SIG-M5 (cell line): ENCODE results near the gene VPS35L.
"Not testable (repeated sequence)": the region's sequence is repeated elsewhere in the genome, so short reads cannot be mapped to it uniquely, and the experiment has no call there.

ENCODE experiments used
- DNase-seq: peaks from one replicate; lab custom pipeline; 2025; lab: John Stamatoyannopoulos, UW

Gene VPS35L

DNA sequence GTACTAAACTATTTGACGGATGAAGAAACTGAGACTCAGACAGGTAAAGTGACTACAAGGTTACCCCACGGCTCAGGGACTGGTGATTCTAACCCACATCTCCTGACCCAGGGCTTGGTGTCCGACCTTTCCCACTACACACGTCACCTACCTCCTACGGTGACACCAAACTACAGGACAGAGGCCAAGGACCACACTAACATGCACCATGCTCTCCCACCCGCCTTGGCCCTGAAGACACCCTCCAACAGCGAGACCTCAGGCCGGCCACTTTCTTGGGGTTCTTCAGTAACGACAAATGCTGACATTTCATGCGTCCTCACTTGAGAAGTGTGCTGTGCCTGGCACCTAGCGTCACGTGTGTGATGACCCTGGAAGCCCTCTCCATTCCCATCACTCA, 156.1 kb downstream of the VPS35L start:
- DNase-seq: no peak

DNA sequence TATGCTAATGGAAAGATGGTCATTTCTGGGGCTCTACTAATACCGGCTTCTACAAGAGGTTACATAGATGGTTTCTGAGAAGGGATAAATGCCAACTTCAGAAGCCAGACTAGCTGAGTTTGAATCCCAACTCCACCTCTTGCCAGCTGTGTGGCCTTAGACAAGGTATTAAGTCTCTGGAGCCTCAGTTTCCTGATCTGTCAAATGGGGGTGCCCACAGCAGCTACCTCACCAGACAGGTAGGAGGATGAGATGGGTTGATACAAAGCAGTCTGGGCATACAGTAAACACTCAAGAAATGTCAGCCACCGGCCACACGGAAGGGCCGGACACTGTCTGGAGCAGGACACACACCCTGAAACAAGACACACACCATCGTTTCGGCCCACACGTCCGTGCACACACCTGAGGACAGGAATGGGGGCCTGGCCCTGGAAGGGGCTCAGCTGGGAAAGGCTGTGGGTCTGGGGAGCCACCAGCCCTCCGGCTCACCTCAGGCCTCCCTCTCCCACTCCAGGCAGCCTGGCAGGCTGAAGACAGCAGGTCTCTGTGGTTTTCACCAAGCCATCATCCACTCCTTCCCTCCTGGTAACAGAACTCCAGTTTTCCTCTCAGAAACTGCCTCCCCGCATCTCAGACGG, 157.0 kb downstream of the VPS35L start:
- DNase-seq: no peak

DNA sequence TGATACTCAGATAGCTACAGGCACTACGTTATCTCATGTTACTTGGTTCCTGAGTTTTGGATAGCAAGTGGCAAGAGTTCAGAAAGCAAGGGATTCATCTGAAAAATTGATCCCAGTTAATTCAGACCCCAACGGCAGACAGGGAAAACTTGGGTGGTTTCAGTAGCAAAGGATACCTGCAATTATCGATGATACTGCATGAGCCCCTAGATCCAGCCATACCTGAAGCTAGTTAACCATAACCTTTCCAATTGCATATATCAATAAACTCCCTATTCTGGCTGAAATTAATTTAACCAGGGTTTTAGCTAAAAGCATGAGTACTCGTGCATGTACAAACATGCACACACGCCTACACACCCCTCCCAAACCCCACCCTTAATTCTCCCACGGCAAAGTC, 158.2 kb downstream of the VPS35L start:
- no peak for DNase-seq

DNA sequence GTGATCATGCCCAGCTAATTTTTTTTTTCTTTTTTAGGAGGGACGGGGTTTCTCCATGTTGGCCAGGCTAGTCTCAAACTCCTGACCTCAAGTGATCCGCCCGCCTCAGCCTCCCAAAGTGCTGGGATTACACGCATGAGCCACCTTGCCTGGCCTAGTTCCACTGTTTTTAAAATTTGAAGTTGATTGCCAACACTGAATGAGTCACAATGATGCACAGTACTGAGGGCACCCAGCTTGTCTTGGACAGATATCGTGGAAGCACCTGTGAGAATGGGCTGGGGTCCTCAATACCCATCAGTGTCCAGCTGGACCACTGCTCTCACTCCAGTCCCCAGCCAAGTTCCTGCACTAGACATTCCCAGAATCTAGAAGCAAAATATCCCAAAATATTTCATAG, 160.1 kb downstream of the VPS35L start:
- no peak for DNase-seq

DNA sequence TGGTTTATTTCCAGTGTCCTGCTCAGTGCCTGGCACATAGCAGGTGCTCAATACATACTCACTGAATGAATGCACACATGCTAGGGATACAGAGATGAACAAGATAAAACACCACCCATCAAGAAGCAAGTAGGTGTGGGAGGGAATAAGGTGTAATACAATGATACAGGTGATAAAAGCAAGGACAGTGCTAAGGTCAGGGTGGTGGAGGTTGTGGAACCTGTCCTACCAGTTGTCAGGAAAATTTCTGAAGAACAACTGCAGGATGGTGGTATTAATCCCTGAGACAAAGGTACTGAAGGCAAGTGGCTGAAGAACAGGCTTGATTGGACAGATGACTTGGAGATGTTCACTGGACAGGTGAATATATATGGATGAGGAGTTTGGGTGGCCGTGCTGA, 160.7 kb downstream of the VPS35L start:
- no peak for DNase-seq

DNA sequence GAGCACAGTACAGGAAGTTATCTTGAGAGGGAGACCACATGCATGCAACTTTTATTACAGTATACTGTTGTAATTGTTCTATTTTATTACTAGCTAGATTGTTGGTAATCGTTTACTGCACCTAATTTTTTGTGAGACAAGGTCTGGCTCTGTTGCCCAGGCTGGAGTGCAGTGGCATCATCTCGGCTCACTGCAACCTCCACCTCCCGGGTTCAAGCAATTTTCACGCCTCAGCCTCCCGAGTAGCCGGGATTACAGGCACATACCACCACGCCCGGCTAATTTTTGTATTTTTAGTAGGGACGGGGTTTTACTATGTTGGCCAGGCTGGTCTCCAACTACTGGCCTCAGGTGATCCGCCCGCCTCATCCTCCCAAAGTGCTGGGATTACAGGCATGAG, 161.2 kb downstream of the VPS35L start:
- DNase-seq: not testable (repeated sequence)

DNA sequence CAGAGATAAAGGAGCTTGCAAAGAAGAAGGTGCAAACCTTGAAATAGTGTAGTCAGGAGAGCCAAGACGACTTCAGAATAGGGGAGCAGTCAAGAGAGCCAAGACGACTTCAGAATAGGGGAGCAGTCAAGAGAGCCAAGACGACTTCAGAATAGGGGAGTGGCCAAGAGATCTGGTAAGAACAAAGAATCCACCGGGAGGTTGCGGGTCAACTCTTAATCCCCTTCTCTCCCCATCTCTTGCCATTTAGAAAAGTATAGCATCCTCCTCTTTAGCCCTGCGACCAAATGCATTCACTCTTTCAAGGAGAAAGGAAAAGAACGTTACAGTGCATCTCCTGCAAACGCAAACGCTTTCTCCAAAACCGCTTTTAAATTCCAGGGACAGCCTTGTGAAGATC, 161.8 kb downstream of the VPS35L start:
- DNase-seq: no peak

DNA sequence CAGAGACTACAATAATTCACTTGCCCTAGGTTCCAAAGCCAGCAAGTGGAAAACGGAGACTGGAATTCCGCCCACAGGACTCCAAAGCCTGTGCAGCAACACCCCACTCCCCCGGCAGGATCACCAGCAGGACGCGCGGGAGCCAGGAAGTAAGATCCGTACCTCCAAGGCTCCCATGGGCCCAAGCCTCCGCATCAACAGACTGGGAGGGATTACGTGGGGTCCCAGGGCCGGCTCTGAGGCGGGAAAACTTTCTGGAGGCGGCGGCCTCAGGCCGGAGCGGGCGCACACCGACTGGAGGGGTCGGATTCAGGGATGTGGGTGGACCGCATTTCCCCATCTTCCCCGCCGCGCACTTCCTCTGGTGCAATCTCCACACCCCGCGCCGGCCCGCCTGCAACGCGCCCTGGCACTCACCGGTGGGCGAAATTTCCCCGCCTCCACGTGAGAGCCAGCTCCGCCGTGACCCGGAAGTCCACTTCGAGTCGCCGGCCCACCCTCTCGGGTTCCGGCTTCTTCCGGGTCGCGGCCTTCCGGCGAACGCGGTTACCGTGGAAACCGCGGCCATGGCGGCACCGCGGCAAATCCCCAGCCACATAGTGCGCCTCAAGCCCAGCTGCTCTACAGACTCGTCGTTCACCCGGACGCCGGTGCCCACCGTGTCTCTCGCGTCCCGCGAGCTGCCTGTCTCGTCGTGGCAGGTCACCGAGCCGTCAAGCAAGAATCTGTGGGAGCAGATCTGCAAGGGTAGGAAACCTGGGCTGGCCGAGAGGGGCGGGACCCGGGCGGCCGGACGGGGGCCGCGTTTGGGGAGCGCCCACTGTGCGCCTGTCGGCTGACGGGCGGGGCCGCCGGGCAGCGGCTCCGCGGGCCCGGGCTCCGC, 162.5 kb downstream of the VPS35L start, which contains the start of the genes IQCK and KNOP1:
Gene IQCK (plus strand): TSS at position 531 of the 883 bp plus-strand sequence. CDS start 36 bp downstream, at position 567.
Gene KNOP1 (minus strand): TSS at position 487 of the 883 bp plus-strand sequence. CDS start 3,192 bp downstream, outside the sequence.
- DNase-seq: no peak

DNA sequence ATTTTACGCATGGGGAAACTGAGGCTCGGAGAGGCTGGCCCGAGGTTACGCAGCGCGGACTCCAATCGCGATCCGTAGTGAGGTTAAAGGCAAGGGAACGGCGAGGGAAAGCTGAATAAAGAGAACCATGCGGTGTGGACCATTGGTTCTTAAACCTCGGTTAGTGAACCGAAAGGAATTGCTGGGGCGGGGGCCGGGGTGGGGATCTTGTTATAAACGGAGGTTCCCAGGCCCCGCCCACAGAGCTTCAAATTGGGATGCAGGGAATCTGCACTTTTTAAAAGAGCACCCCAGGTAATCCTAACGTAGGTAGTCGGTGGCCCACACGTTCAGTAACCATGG, 163.1 kb downstream of the VPS35L start:
- no peak for DNase-seq

DNA sequence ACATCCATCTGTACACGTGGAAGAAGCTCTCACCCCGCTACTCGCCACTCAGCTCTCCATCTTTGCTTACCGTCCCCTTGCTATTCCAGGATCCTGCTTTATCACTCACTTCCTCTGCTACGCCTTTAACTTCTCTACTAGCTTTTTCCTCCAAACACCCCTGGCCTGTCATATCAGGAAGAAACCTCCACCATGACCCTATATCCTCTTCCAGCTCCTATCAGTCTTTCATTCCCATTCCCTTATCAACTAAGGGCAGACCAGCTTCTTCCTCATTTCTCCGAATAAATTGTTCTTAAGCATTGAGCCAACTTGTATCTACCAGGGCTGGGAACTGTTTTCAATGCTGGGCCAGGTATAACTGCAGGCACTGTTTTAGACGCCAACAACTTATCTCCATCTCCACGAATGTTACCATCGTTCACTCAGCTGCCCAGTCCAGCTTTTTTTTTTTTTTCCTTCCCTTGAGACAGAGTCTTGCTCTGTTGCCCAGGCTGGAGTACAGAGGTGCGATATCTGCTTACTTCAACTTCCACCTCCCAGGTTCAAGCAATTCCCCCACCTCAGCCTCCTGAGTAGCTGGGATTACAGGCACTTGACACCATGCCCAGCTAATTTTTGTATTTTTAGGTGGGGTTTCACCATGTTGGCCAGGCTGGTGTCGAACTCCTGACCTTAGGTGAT, 166.9 kb downstream of the VPS35L start:
- no peak for DNase-seq

DNA sequence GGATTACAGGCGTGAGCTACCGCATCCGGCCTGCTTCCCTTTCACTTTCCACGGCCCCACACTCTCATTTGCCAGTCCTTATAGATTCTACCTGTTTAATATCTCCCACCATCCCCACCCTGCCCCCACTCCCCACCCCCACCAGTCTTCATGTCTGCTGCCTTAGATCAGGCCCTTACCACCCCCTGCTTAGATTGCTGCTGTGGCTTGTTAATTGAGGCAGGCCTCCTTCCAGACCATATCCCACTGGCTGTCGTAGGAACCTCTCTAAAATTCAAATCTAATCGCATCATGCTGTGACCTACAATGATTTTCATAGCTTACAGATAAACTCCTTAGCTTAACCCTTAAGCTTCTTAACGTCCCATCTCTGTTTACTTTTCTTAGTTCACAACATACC, 167.5 kb downstream of the VPS35L start:
- DNase-seq: no peak

DNA sequence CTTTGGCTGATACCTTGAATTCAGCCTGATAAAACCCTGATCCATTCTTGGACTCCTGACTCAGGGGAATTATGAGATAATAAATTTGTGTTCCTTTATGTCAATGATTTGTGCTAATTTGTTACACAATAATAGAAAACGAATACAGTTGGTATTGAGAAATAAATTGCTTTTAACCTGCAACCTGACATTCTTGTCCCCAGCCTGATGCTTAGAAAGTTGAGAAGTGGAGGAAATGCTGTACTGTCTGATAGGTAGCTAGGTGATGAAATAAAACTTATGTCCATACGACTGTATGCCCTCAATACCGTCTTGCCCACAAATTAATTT, 173.1 kb downstream of the VPS35L start:
- DNase-seq: no peak

DNA sequence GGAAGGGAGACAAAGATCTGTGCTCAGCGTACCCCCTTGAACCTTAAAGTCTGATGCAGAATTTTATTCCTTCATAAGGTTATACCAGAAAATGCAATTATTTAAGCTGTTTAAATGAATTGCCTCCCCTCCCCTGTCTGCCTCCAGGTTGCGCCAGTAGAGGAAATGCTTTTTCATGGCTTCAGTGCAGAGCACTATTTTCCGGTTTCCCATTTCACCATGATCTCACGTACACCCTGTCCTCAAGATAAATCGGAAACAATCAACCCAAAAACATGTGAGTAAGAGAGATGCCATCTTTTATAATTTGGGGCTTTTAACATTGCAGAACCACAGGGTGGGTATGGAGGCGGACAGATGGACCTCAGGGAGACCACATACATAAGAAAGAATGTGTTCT, 178.0 kb downstream of the VPS35L start:
- DNase-seq: no peak

DNA sequence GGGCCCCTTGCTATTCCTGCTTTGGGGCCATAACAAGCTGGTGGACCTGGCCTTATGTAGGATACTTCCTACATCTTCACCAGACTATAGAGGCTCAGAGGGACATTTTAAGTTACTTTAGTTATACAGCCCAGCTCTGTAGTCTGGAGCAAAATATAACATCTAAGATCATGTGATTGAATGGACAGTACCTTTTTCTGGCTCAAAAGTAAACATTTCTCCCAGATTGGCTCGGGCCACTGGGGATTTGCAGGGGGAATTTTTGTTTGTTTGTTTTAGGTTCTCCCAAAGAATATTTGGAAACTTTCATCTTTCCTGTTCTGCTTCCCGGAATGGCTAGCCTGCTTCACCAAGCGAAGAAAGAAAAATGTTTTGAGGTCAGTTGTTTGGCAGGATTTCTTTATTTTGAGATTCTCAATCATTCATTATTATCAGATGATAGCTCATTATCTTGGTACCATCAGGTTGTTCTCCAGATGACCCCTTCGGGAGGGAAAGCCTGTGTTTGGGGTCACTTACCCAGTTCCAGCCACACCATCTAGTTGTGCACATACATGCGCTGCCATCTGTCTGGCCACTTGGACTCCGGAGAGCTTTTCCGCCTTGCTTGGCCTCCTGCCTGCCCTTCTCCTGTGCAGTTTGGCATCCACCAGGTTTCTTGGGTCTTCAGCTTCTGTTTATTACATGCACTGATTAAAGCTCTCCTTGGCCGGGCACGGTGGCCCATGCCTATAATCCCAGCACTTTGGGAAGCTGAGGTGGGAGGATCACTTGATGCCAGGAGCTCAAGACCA, 179.8 kb downstream of the VPS35L start:
- DNase-seq: no peak

DNA sequence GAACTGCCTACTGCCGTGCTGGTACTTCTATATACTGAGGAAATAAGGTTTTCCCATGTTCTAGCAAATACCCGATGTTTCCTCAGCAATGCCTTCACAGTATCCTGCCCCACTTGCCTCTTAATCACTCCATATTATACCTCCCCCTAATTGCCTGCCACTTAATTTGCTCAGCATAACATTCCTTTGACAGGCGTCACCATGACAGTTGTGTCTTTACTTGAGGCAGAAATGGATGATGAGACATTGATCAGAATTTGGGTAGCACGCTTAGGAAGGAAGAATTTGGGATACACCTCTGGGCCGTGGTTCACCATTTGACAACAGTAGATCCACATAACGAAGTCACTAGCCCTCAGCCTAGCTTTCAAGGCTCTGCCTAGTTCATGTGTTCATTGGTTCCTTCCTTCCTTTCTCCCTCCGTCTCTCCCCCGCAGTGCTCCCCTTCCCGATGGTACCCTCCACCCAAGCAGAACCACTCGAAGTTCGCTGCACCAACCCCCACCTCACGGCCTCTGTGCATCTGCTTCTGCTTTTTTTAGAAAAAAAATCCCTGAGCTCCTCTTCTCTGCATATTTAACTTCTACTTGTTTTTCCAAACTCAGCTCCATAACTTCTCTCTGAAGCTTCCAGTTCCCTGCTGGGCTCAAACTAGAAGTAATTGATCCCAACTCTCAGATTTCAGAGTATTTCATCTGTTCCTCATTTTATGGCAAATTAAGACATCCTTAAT, 182.0 kb downstream of the VPS35L start:
- no peak for DNase-seq

DNA sequence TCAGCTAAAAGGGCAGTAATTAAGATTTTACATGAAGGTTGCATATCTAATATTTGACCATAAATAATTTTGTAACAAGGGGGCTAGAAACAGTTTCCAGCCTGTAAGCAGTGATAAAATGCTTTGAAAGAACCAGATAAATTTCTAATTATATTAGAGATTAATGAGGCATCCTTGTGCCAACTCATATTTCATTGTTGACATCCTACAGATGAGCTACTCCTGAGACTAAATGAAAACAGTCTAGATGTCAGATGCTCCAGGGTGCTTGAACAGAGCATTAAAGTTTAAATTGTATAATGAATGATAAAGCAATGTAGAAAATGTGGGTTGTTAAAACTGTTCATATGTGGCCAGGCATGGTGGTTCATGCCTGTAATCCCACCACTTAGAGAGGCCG, 185.9 kb downstream of the VPS35L start:
- DNase-seq: no peak

DNA sequence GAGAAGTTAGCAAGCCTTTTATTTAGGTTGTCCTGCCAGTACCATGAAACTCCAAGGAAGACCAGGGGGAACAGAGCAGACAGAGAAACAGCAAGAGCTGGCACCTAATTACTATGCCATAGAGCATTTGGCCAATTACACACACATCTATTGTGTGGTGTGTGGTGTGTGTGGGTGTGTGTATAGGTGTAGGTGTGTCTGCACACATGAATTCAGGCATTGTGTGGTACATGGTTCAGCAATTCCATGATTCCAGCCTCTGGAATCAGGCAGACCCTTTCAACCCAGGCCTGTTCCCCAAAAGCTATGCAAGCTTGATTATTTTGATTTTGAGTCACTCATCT, 188.3 kb downstream of the VPS35L start:
- DNase-seq: no peak

DNA sequence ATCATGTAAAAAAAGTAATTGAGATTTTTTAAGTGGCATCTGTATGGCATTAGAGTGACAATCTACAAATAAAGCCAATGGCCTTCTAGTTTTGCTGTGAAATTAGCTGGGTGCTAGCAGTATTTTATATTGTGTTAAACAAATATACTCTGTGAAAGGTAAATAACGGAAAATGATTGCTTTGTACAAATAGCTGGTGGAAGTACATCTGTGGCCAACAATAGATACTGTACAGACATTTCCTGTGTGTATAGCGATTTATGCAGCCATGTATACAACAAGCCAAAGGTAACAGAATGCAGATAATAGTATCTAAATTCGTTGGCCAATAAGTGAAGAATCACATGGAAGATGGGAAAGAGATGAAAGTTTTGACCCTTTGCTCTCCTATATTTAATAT, 189.2 kb downstream of the VPS35L start:
- no peak for DNase-seq

DNA sequence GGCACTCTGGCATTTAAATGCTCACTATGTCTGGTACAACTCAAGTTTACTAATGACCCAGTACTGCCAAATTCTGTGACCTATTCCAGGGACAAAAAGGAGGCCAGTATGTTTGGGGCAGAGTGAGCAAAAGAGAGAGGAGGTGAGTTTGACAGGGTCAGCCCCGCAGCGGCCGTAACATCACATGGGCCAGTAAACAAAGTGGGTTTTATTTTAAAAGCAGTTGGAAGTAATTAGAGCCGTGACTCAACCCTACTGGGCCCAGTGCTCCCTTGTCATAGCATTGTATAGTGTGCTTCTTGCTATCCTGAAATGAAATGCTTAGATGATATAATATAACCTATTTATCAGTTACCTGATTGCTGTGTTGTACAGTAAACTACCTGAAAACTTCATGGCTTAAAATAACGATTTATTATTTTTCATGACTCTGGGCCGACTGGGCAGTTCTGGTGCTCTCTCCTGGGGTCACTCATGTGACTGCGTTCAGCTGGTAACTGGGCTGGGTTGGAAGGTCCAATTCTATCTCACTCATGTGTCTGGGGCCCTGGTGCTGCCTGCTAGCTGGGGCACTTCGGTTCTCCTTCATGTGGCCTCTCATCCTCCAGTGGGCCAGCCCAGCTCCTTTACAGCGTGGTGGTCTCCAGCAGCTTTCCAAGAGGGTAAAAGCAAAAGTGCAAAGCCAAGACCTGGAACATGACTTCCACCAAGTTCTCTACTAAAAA, 189.9 kb downstream of the VPS35L start:
- no peak for DNase-seq

DNA sequence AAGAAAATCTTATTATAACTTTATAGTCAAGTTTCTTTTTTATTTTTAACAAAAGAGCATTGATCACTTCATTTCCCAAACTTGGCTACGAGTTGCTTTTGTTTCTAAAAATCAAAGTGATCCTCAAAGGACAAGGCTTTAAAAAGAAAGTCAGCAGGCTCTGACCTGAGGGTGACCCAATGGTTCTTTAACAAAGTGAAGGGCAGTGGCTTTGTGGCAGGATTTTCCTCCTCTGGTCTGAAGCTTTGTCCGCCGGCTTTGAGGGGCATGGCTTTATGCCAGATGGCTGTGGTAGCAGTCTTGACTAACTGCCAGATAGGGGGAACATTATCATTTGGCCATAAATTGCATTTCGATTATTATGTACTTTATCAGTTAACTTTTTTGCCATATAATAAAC, 191.1 kb downstream of the VPS35L start:
- no peak for DNase-seq
